ENCODE measurements around the gene HEXD. TPM values are rescaled to one million over a fixed set of nuclear protein-coding genes. Genes with fewer than 3 reads are reported as not detected.

The HEXD gene
- total and polyA plus RNA-seq, 2 of the 8 experiments (the other 6 are each of a cell fraction or from before 2014, with no cell fraction given), result 20.6 to 21.8 TPM

- TF ChIP-seq CHD7 (IDR thresholded peaks at IDR 0.05; ENCODE audit: insufficient replicate concordance, low read length) (no peak), SUZ12 (IDR thresholded peaks at IDR 0.05; ENCODE audit: low read length) (no peak), POLR2A (IDR thresholded peaks at IDR 0.05; ENCODE audit: control extremely low read depth in 1 of 2, low read depth in 2 of 2, low read length in 2 of 2) (no peak), KDM5A (IDR thresholded peaks at IDR 0.05; ENCODE audit: low read length) (no peak), CBX8 (IDR thresholded peaks at IDR 0.05; ENCODE audit: borderline replicate concordance, low read depth, low read length) (no peak), POLR2AphosphoS5 (IDR thresholded peaks at IDR 0.05; ENCODE audit: low read depth, low read length) (no peak), SIN3A (conservative IDR thresholded peaks at IDR 0.05 in 1 of 2, IDR thresholded peaks at IDR 0.05 in 1 of 2; ENCODE audit: low read depth in 1 of 2, low read length in 2 of 2) (no peak)
- TF ChIP-seq, protein P1, sequence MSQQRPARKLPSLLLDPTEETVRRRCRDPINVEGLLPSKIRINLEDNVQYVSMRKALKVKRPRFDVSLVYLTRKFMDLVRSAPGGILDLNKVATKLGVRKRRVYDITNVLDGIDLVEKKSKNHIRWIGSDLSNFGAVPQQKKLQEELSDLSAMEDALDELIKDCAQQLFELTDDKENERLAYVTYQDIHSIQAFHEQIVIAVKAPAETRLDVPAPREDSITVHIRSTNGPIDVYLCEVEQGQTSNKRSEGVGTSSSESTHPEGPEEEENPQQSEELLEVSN (IDR thresholded peaks at IDR 0.05), result no peak
- TF ChIP-seq, protein P2, sequence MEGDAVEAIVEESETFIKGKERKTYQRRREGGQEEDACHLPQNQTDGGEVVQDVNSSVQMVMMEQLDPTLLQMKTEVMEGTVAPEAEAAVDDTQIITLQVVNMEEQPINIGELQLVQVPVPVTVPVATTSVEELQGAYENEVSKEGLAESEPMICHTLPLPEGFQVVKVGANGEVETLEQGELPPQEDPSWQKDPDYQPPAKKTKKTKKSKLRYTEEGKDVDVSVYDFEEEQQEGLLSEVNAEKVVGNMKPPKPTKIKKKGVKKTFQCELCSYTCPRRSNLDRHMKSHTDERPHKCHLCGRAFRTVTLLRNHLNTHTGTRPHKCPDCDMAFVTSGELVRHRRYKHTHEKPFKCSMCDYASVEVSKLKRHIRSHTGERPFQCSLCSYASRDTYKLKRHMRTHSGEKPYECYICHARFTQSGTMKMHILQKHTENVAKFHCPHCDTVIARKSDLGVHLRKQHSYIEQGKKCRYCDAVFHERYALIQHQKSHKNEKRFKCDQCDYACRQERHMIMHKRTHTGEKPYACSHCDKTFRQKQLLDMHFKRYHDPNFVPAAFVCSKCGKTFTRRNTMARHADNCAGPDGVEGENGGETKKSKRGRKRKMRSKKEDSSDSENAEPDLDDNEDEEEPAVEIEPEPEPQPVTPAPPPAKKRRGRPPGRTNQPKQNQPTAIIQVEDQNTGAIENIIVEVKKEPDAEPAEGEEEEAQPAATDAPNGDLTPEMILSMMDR (IDR thresholded peaks at IDR 0.05; ENCODE audit: control extremely low read depth in 1 of 3, insufficient read depth in 1 of 3, low read depth in 1 of 3, low read length in 3 of 3), result no peak
Measured at GRCh38 chr17:82383411-82383810, 34.7 kb upstream of the HEXD start (continued).
